HepG2 (cell line): Measurements from ENCODE around the gene EID3. TPM values are rescaled to one million over a fixed set of nuclear protein-coding genes. Genes with fewer than 3 reads are reported as not detected.

Experiments used
- AGO2 ChIP-seq: fragments of 200-400 bp; formaldehyde crosslinking; optimal IDR thresholded peaks from 2 replicates; pipeline ENCODE3; 2017; ENCODE audit warnings: mild to moderate bottlenecking, low read depth, low read length, moderate library complexity
- DR1 ChIP-seq: sonication (generic); formaldehyde crosslinking; IDR thresholded peaks from 2 replicates; pipeline ENCODE4 v1.8.0; 2021; ENCODE audit warnings: mild to moderate bottlenecking, missing genetic modification reagents, inconsistent platforms
- NFKBIZ ChIP-seq: IDR thresholded peaks from 2 replicates; pipeline ENCODE4 v1.6.1; 2018; ENCODE audit warnings: missing genetic modification reagents, missing compliant biosample characterization
- PHF20 ChIP-seq: sonication (generic); formaldehyde crosslinking; IDR thresholded peaks from 2 replicates; pipeline ENCODE4 v1.5.0; 2020; ENCODE audit warnings: mild to moderate bottlenecking, missing genetic modification reagents
- POLR2G ChIP-seq: fragments of 200-400 bp; formaldehyde crosslinking; IDR thresholded peaks from 2 replicates; pipeline ENCODE4 v1.6.1; 2018; ENCODE audit warnings: mild to moderate bottlenecking, low read depth, low read length, moderate library complexity
- RBFOX2 ChIP-seq: fragments of 200-400 bp; formaldehyde crosslinking; IDR thresholded peaks from 2 replicates; pipeline ENCODE4 v1.6.1; 2017; ENCODE audit warnings: low read depth, mild to moderate bottlenecking, low read length
- RCOR2 ChIP-seq: IDR thresholded peaks from 2 replicates; pipeline ENCODE4 v1.6.1; 2016; ENCODE audit warnings: missing biosample characterization, missing genetic modification reagents
- REST ChIP-seq, 2 experiments: IDR thresholded peaks; 2 replicates each; pipeline ENCODE4 v1.6.1; 2011 to 2012; ENCODE audit warnings: low read length in 2 of 2, borderline replicate concordance in 1 of 2, low read depth in 1 of 2, mild to moderate bottlenecking in 1 of 2, moderate library complexity in 1 of 2
- SUZ12 ChIP-seq: fragments of 150-350 bp; IDR thresholded peaks from 2 replicates; pipeline ENCODE4 v1.6.1; 2014; ENCODE audit warnings: low read depth, low read length
- ZBTB38 ChIP-seq: sonication (generic); formaldehyde crosslinking; IDR thresholded peaks from 2 replicates; pipeline ENCODE4 v1.5.1; 2020; ENCODE audit warnings: mild to moderate bottlenecking, missing genetic modification reagents
- ZBTB46 ChIP-seq: sonication (generic); formaldehyde crosslinking; IDR thresholded peaks from 2 replicates; pipeline ENCODE4 v1.4.0; 2020; ENCODE audit warnings: mild to moderate bottlenecking, missing genetic modification reagents, borderline replicate concordance
- ZFP37 ChIP-seq: sonication (generic); formaldehyde crosslinking; IDR thresholded peaks from 2 replicates; pipeline ENCODE4 v1.4.0; 2020; ENCODE audit warnings: missing genetic modification reagents, borderline replicate concordance
- ZNF136 ChIP-seq: sonication (generic); formaldehyde crosslinking; IDR thresholded peaks from 2 replicates; pipeline ENCODE4 v1.8.1; 2022; ENCODE audit warnings: low read depth, mild to moderate bottlenecking, moderate library complexity, missing genetic modification reagents
- ZNF230 ChIP-seq: sonication (generic); formaldehyde crosslinking; IDR thresholded peaks from 2 replicates; pipeline ENCODE4 v1.4.0; 2020; ENCODE audit warnings: mild to moderate bottlenecking, missing genetic modification reagents
- ZNF274 ChIP-seq: sonication (generic); formaldehyde crosslinking; IDR thresholded peaks from 2 replicates; pipeline ENCODE4 v1.5.1; 2020; ENCODE audit warnings: mild to moderate bottlenecking, missing genetic modification reagents
- ZNF547 ChIP-seq: sonication (generic); formaldehyde crosslinking; IDR thresholded peaks from 2 replicates; pipeline ENCODE4 v1.5.1; 2020; ENCODE audit warnings: mild to moderate bottlenecking, missing genetic modification reagents
- ZNF556 ChIP-seq: sonication (generic); formaldehyde crosslinking; IDR thresholded peaks from 2 replicates; pipeline ENCODE4 v1.4.0; 2020; ENCODE audit warnings: mild to moderate bottlenecking, missing genetic modification reagents, borderline replicate concordance
- ZNF652 ChIP-seq: IDR thresholded peaks from 2 replicates; pipeline ENCODE4 v1.6.1; 2016; ENCODE audit warnings: low read depth, borderline replicate concordance
- ZSCAN20 ChIP-seq: sonication (generic); formaldehyde crosslinking; IDR thresholded peaks from 2 replicates; pipeline ENCODE4 v1.4.0; 2020; ENCODE audit warnings: missing genetic modification reagents, mild to moderate bottlenecking, borderline replicate concordance
- polyA plus RNA-seq, 8 experiments: library from polyadenylated mRNA; depleted of rRNA in 3 of 8; stranded (reverse) in 7 of 8; unstranded in 1 of 8; fragments of >200 nt; fragmentation: Illumina TruSeq in 4 of 8; extraction: Trizol in 4 of 8; gene quantifications; 2 replicates each; pipeline versions ENCODE4 v1.2.1 to v1.2.3, GENCODE V29; 2011 to 2016; ENCODE audit warnings: low read depth in 4 of 8, missing spikeins in 1 of 8, mixed read lengths in 1 of 8; ENCODE audit not compliant: insufficient read depth in 1 of 8
- total RNA-seq, 5 experiments: library from RNA; depleted of rRNA; stranded (reverse); fragments of >200 nt; fragmentation: Illumina TruSeq; extraction: Trizol; gene quantifications; 2 replicates each; pipeline ENCODE4 v1.2.3, GENCODE V29; 2016; ENCODE audit warnings: low read depth in 1 of 5

EID3 gene
- total and polyA plus RNA-seq, 2 of the 13 experiments (the other 11 are each of a cell fraction or from before 2014, with no cell fraction given): 0.38 to 4.5 TPM

- no peak for TF ChIP-seq REST (IDR thresholded peaks at IDR 0.05; ENCODE audit: borderline replicate concordance in 1 of 2, low read depth in 1 of 2, low read length in 2 of 2)
- TF ChIP-seq ZBTB38 (CRISPR knock-in tag): no peak
- peak; percentile 89 for TF ChIP-seq AGO2
- no peak for TF ChIP-seq ZNF274 (CRISPR knock-in tag)
- peak; percentile 19; the same call in 1 of the 2 replicates for TF ChIP-seq RBFOX2
- TF ChIP-seq ZSCAN20 (CRISPR knock-in tag): no peak
- TF ChIP-seq ZNF230: no peak
- TF ChIP-seq SUZ12: no peak
- no peak for TF ChIP-seq NFKBIZ (CRISPR knock-in tag)
- no peak for TF ChIP-seq RCOR2 (CRISPR knock-in tag)
- no peak for TF ChIP-seq ZBTB46 (CRISPR knock-in tag)
- no peak for TF ChIP-seq ZNF556 (CRISPR knock-in tag)
- no peak for TF ChIP-seq ZFP37 (CRISPR knock-in tag)
- no peak for TF ChIP-seq PHF20 (CRISPR knock-in tag)
- no peak for TF ChIP-seq ZNF652 (CRISPR knock-in tag)
- TF ChIP-seq DR1 (CRISPR knock-in tag): no peak
- no peak for TF ChIP-seq POLR2G
- no peak for TF ChIP-seq ZNF136
- TF ChIP-seq ZNF547: no peak
Observed at GRCh38 chr12:104303538-104304151, at the start of gene EID3 (continued).
